PFSK-1 (cell line): ENCODE data around the gene ACTN4.

Source experiments
- FOXP2 ChIP-seq: optimal IDR thresholded peaks from 2 replicates; pipeline ENCODE3; 2011; ENCODE audit warnings: borderline replicate concordance, control low read depth, inconsistent platforms; ENCODE audit not compliant: insufficient read depth; ENCODE audit errors: extremely low read length, extremely low read depth
- POLR2AphosphoS5 ChIP-seq: IDR thresholded peaks from 2 replicates; pipeline ENCODE4 v1.6.1; 2012; ENCODE audit warnings: low read depth, mild to moderate bottlenecking, control low read depth, low read length, moderate library complexity
- REST ChIP-seq, 2 experiments: IDR thresholded peaks; 2 replicates each; pipeline versions ENCODE4 v1.6.1 to v1.8.0; 2011 to 2012; ENCODE audit warnings: low read depth in 2 of 2, low read length in 2 of 2, control low read depth in 1 of 2, inconsistent platforms in 1 of 2, mild to moderate bottlenecking in 1 of 2, moderate library complexity in 1 of 2; ENCODE audit not compliant: insufficient read depth in 1 of 2
- SIN3A ChIP-seq: IDR thresholded peaks from 2 replicates; pipeline ENCODE4 v1.6.1; 2012; ENCODE audit warnings: mild to moderate bottlenecking, low read length, moderate library complexity, borderline replicate concordance; ENCODE audit not compliant: insufficient read depth
- TAF1 ChIP-seq: IDR thresholded peaks from 2 replicates; pipeline ENCODE4 v1.6.1; 2012; ENCODE audit warnings: low read length, control low read depth, borderline replicate concordance; ENCODE audit not compliant: insufficient read depth

Gene ACTN4

DNA sequence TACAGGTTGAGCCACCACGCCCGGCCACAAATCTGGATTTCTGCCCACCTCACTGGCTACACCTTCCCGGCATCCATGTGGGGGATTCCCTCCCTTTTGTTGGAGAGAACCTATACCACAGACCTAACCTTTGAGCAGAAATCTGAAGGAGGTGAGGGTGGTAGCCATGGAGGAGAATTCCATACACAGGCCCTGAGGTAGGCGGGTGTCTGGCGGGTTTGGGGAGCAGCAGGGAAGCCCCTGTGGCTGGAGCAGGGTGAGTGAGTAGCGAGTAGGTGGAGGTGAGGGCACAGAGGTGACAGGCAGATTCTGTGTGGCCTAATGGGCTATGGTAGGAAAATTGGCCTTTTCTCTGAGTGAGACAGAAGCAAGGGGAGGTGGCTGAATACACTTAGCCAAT lies 17.9 kb upstream of the ACTN4 start:
- TF ChIP-seq FOXP2 (no peak), POLR2AphosphoS5 (no peak), SIN3A (no peak), TAF1 (no peak), REST (IDR thresholded peaks at IDR 0.05; ENCODE audit: insufficient read depth in 1 of 2, low read depth in 2 of 2, low read length in 2 of 2) (no peak)

DNA sequence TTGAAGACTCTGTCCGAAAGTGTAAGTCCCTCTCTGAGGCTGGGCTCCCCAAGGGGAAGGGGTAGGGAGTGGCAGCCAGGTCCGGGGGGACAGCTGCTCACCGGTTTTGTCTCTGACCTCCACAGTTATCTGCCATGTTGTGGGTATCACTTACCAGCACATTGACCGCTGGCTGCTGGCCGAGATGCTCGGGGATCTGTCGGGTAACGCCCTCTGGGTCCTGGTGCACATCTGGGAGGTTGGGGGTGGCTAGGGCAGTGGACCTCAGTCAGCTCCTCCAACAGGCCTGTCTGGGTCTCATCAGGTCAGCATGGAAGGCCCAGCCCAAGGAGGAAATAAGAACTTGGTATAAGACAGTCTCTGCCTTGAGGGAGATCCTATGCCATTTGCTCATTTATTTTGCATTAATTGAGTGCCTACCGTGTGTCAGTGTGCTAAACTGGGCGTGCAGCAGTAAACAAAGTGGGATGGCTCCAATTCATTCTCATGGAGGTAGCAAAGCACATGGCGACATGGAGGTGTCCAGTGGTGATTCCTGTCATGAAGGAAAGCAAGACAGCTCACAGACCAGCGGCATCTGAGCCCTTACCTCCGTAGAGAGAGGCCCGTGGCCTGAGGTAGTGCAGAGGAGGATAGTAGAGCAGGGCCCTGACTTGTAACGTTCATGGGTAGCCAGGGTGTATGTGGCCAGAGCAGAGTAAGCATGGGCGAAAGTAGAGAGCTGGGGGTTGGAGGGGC lies 14.8 kb upstream of the ACTN4 start:
- TF ChIP-seq POLR2AphosphoS5 (peak; percentile 8; the same call in 1 of the 2 replicates), TAF1 (no peak), REST (IDR thresholded peaks at IDR 0.05; ENCODE audit: insufficient read depth in 1 of 2, low read depth in 2 of 2, low read length in 2 of 2) (no peak)

- TF ChIP-seq FOXP2 (no peak), POLR2AphosphoS5 (0 out of 2 replicates have a peak, but pooled peaks have one; percentile 26)
Observed at GRCh38 chr19:38634757-38635482, 12.5 kb upstream of the ACTN4 start.

GRCh38 chr19:38635483-38636399 lies 11.7 kb upstream of the ACTN4 start:
- TF ChIP-seq REST (IDR thresholded peaks at IDR 0.05; ENCODE audit: insufficient read depth in 1 of 2, low read depth in 2 of 2, low read length in 2 of 2) (no peak), SIN3A (no peak), FOXP2 (no peak), TAF1 (no peak), POLR2AphosphoS5 (no peak)

DNA sequence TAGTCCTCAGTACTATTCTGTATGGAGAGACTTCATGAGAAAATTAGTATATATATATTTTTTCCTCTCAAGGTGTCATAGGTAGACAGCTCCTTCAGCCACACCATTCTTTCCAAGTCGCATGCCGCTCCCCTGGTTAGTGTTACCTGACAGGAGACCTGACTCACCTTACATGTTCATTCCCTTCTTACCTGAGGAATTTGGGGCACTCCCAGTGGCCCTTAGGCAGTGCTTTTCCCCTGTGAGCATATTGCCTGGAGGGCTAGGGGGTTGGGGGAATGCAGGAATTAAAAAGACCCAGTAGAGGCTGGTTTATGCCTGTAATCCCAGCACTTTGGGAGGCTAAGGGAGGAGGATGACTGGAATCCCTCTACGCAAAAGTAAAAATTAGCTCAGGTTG lies 9.0 kb upstream of the ACTN4 start:
- no peak for TF ChIP-seq FOXP2
- no peak for TF ChIP-seq SIN3A
- TF ChIP-seq TAF1 = no peak
- TF ChIP-seq POLR2AphosphoS5 = no peak
- TF ChIP-seq REST (IDR thresholded peaks at IDR 0.05; ENCODE audit: insufficient read depth in 1 of 2, low read depth in 2 of 2, low read length in 2 of 2) = no peak
